ENCODE measurements around the gene MACIR. TPM values are rescaled to one million over a fixed set of nuclear protein-coding genes. Genes with fewer than 3 reads are reported as not detected.

Gene MACIR
- total RNA-seq, 2 donors from 2014 or later, result 5.9 to 9.3 TPM

- no peaks in the 10 kb centered on the region for H3K36me3 Mint-ChIP-seq
- peaks cover 0 to 4% of the 10 kb centered on the region in 2 donors for H3K9me3 Mint-ChIP-seq
- DNase-seq (ENCODE audit: low spot score in 2 of 2) (no peak), ATAC-seq (no peak)
- no peak overlapping the region for H3K27ac Mint-ChIP-seq
These were observed 24.2 kb upstream of the MACIR start for GRCh38 chr5:103234239-103234975.

- Mint-ChIP-seq H3K9me3 (peaks cover 0 to 4% of the 10 kb centered on the region in 2 donors), H3K36me3 (no peaks in the 10 kb centered on the region), H3K27ac (no peak overlapping the region)
- no peak for DNase-seq (ENCODE audit: low spot score in 2 of 2)
- ATAC-seq, result no peak
These were observed 22.7 kb upstream of the MACIR start for GRCh38 chr5:103235891-103236290.

GRCh38 chr5:103237778-103238177, 20.8 kb upstream of the MACIR start:
- Mint-ChIP-seq H3K27ac (no peak overlapping the region), H3K9me3 (peaks cover 0 to 4% of the 10 kb centered on the region in 2 donors), H3K36me3 (no peaks in the 10 kb centered on the region)
- DNase-seq (ENCODE audit: low spot score in 2 of 2), result no peak
- ATAC-seq, result no peak

- Mint-ChIP-seq H3K9me3 (no peaks in the 10 kb centered on the region), H3K36me3 (no peaks in the 10 kb centered on the region), H3K27ac (no peak overlapping the region)
- ATAC-seq (no peak), DNase-seq (ENCODE audit: low spot score in 2 of 2) (no peak)
These were observed 14.9 kb upstream of the MACIR start for GRCh38 chr5:103243665-103244064.

GRCh38 chr5:103244398-103244797, 14.2 kb upstream of the MACIR start:
- Mint-ChIP-seq H3K27ac (no peak overlapping the region), H3K36me3 (no peaks in the 10 kb centered on the region), H3K9me3 (no peaks in the 10 kb centered on the region)
- ATAC-seq (no peak), DNase-seq (ENCODE audit: low spot score in 2 of 2) (no peak)

GRCh38 chr5:103245761-103246160, 12.8 kb upstream of the MACIR start:
- ATAC-seq (no peak), DNase-seq (ENCODE audit: low spot score in 2 of 2) (no peak)
- H3K36me3 Mint-ChIP-seq, result no peaks in the 10 kb centered on the region
- H3K27ac Mint-ChIP-seq, result no peak overlapping the region
- no peaks in the 10 kb centered on the region for H3K9me3 Mint-ChIP-seq

- ATAC-seq (no peak), DNase-seq (ENCODE audit: low spot score in 2 of 2) (no peak)
- no peak overlapping the region for H3K27ac Mint-ChIP-seq
- no peaks in the 10 kb centered on the region for H3K9me3 Mint-ChIP-seq
- no peaks in the 10 kb centered on the region for H3K36me3 Mint-ChIP-seq
These were observed 11.4 kb upstream of the MACIR start for GRCh38 chr5:103247118-103247517.

- Mint-ChIP-seq H3K9me3 (no peaks in the 10 kb centered on the region), H3K27ac (no peak overlapping the region), H3K36me3 (no peaks in the 10 kb centered on the region)
- DNase-seq (ENCODE audit: low spot score in 2 of 2), result no peak
- no peak for ATAC-seq
These were observed 9.5 kb upstream of the MACIR start for GRCh38 chr5:103249068-103249467.

- Mint-ChIP-seq H3K36me3 (peaks cover 0 to 7% of the 10 kb centered on the region in 2 donors), H3K9me3 (no peaks in the 10 kb centered on the region), H3K27ac (no peak overlapping the region)
- ATAC-seq, result no peak
- no peak for DNase-seq (ENCODE audit: low spot score in 2 of 2)
These were observed 3.6 kb upstream of the MACIR start for GRCh38 chr5:103254921-103255320.

GRCh38 chr5:103255691-103256090, 2.9 kb upstream of the MACIR start:
- Mint-ChIP-seq H3K27ac (no peak overlapping the region), H3K9me3 (no peaks in the 10 kb centered on the region), H3K36me3 (peaks cover 0 to 9% of the 10 kb centered on the region in 2 donors)
- ATAC-seq (no peak), DNase-seq (ENCODE audit: low spot score in 2 of 2) (no peak)

- no peaks in the 10 kb centered on the region for H3K9me3 Mint-ChIP-seq
- DNase-seq (ENCODE audit: low spot score in 2 of 2) (no peak), ATAC-seq (no peak)
- H3K36me3 Mint-ChIP-seq, result peaks cover 0 to 9% of the 10 kb centered on the region in 2 donors
- no peak overlapping the region for H3K27ac Mint-ChIP-seq
These were observed 2.4 kb upstream of the MACIR start for GRCh38 chr5:103256178-103256577.

- H3K27ac Mint-ChIP-seq, result peak overlapping the region; percentile 88 to 95
- ATAC-seq, result peak; percentile 61 to 64
- H3K36me3 Mint-ChIP-seq, result peaks cover 0 to 9% of the 10 kb centered on the region in 2 donors
- no peaks in the 10 kb centered on the region for H3K9me3 Mint-ChIP-seq
- peak; percentile 64 to 79 for DNase-seq (ENCODE audit: low spot score in 2 of 2)
These were observed 568 bp downstream of the MACIR start for GRCh38 chr5:103258957-103259704.

- peaks cover 0 to 9% of the 10 kb centered on the region in 2 donors for H3K36me3 Mint-ChIP-seq
- no peak for ATAC-seq
- no peaks in the 10 kb centered on the region for H3K9me3 Mint-ChIP-seq
- DNase-seq (ENCODE audit: low spot score in 2 of 2), result no peak
- H3K27ac Mint-ChIP-seq, result peak overlapping the region; percentile 88 to 95
These were observed 1.3 kb downstream of the MACIR start for GRCh38 chr5:103259705-103260355.

- ATAC-seq (no peak), DNase-seq (ENCODE audit: low spot score in 2 of 2) (no peak)
- H3K36me3 Mint-ChIP-seq, result peaks cover 0 to 9% of the 10 kb centered on the region in 2 donors
- H3K9me3 Mint-ChIP-seq, result no peaks in the 10 kb centered on the region
- no peak overlapping the region for H3K27ac Mint-ChIP-seq
These were observed 2.4 kb downstream of the MACIR start for GRCh38 chr5:103260951-103261350.

- no peak for DNase-seq (ENCODE audit: low spot score in 2 of 2)
- Mint-ChIP-seq H3K9me3 (no peaks in the 10 kb centered on the region), H3K27ac (no peak overlapping the region), H3K36me3 (peaks cover 0 to 9% of the 10 kb centered on the region in 2 donors)
- ATAC-seq, result no peak
These were observed 3.9 kb downstream of the MACIR start for GRCh38 chr5:103262422-103262871.

- Mint-ChIP-seq H3K27ac (no peak overlapping the region), H3K9me3 (no peaks in the 10 kb centered on the region), H3K36me3 (peaks cover 0 to 9% of the 10 kb centered on the region in 2 donors)
- no peak for DNase-seq (ENCODE audit: low spot score in 2 of 2)
- ATAC-seq, result no peak
These were observed 4.5 kb downstream of the MACIR start for GRCh38 chr5:103263054-103263453.

GRCh38 chr5:103264508-103264907, 5.9 kb downstream of the MACIR start:
- DNase-seq (ENCODE audit: low spot score in 2 of 2) (no peak), ATAC-seq (no peak)
- Mint-ChIP-seq H3K9me3 (no peaks in the 10 kb centered on the region), H3K36me3 (peaks cover 0 to 6% of the 10 kb centered on the region in 2 donors), H3K27ac (no peak overlapping the region)

Measured in activated naive CD4-positive, alpha-beta T cell treated with anti-CD3 and anti-CD28 coated beads, Interleukin-2, amount 50 U/mL, for 72 hours (primary cell).